ENCODE results near the gene FGGY. TPM values are rescaled to one million over a fixed set of nuclear protein-coding genes. Genes with fewer than 3 reads are reported as not detected.

Gene FGGY
- total and polyA plus RNA-seq, 2 donors (not counting 3 experiments of a cell fraction or from before 2014, with no cell fraction given), result 5.6 to 6.4 TPM

DNA sequence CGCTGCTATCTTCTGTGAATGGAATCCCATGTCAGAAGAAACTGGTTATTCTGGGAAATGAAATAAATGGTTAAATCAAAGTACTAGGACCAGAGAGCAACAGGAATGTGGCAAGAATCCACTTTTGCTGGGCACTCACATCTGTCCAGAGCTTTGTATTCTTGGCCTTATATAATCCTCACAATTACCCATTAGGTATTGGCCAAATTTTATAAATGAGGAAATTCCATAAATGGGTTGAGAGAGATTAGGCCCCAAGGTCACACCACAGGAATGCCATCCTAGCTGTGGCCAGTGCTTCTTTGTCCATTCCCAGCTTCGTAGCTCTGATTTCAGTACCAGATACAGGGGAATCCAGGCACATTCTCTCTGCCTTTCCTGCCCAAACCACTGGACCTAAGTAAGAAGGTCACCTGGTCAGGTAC, 441.7 kb downstream of the FGGY start:
- Histone ChIP-seq H3K4me1 (ENCODE audit: control insufficient read depth, extremely low read depth, insufficient read depth, low read length) (peaks cover 23% of the 10 kb centered on the region), H3K4me2 (ENCODE audit: insufficient read depth, low read length) (no peak overlapping the region), H3K27ac (ENCODE audit: insufficient read depth, low read depth, low read length) (no peak overlapping the region), H3K79me2 (ENCODE audit: control insufficient read depth, insufficient read depth, low read length) (no peaks in the 10 kb centered on the region), H3K27me3 (ENCODE audit: control insufficient read depth in 2 of 2, insufficient read depth in 2 of 2, low read length in 2 of 2) (no peaks in the 10 kb centered on the region), H3K9ac (replicated peaks; ENCODE audit: extremely low read depth, insufficient read depth, low read length) (no peak overlapping the region), H3K9me1 (replicated peaks; ENCODE audit: control insufficient read depth, extremely low read depth, insufficient read depth, low read length) (no peaks in the 10 kb centered on the region), H4K20me1 (replicated peaks; ENCODE audit: control insufficient read depth, extremely low read depth, insufficient read depth, low read length) (no peaks in the 10 kb centered on the region), H3K4me3 (replicated peaks in 1 of 3; ENCODE audit: insufficient read depth in 1 of 3, low read depth in 1 of 3, low read length in 3 of 3) (no peak overlapping the region), H3K9me3 (replicated peaks; ENCODE audit: control insufficient read depth, insufficient read depth, low read length) (no peaks in the 10 kb centered on the region), H2AFZ (ENCODE audit: low read depth, low read length) (no peak overlapping the region), H3K36me3 (ENCODE audit: control insufficient read depth in 2 of 2, extremely low read depth in 1 of 2, insufficient read depth in 2 of 2, low read length in 2 of 2) (no peaks in the 10 kb centered on the region)
- DNase-seq (ENCODE audit: low read depth, low spot score), result peak; percentile 12
- BruUV-seq (replicated peaks), result no TSS peak
- dilution Hi-C loops (cut with MboI; ENCODE audit: extremely low pct_ligation_motif_present, low sequenced_read_pairs), result no loop called here
- POLR2A ChIA-PET, result no interaction called here
- CTCF ChIA-PET, result interaction anchor here (1.4 to 2.2 kb wide), 2 partner anchors 9 to 21 kb away, joined by 4 to 8 read pairs; no protein-coding TSS in a partner anchor
- TF ChIP-seq POLR2AphosphoS5 (IDR thresholded peaks at IDR 0.05; ENCODE audit: insufficient read depth, low read depth, low read length) (no peak), EZH2 (IDR thresholded peaks at IDR 0.05; ENCODE audit: borderline replicate concordance, low read depth, low read length, severe bottlenecking) (no peak), CTCF (IDR thresholded peaks at IDR 0.05; ENCODE audit: extremely low read depth in 1 of 2, insufficient read depth in 1 of 2, low read depth in 1 of 2, low read length in 2 of 2) (no peak), FOS (IDR thresholded peaks at IDR 0.05; ENCODE audit: borderline replicate concordance, insufficient read depth, low read length) (no peak), MAX (IDR thresholded peaks at IDR 0.05; ENCODE audit: insufficient read depth, insufficient read length) (no peak), MYC (IDR thresholded peaks at IDR 0.05; ENCODE audit: low read depth, low read length) (no peak), GATA2 (IDR thresholded peaks at IDR 0.05; ENCODE audit: insufficient read depth, insufficient read length, low read depth, low read length) (peak; percentile 18), JUN (IDR thresholded peaks at IDR 0.05; ENCODE audit: borderline replicate concordance, insufficient read depth, insufficient read length, low read depth) (no peak), POLR2A (IDR thresholded peaks at IDR 0.05; ENCODE audit: low read depth, low read length) (no peak)
- intact Hi-C loops (cut with micrococcal nuclease), result no loop called here
- FAIRE-seq, result peak; percentile 73

All from endothelial cell of umbilical vein (primary cell).